GM20000 (cell line): ENCODE measurements around the gene COL6A2.

Source experiments
- DNase-seq: peaks from one replicate; pipeline ENCODE4 v3.0.0; 2012; ENCODE audit warnings: low spot score
- TF ChIP-seq, protein P1 (sequence below): IDR thresholded peaks from 2 replicates; pipeline ENCODE4 v1.5.1; 2012; ENCODE audit warnings: mild to moderate bottlenecking, control low read depth; ENCODE audit errors: extremely low read depth, missing control alignments

The COL6A2 gene

GRCh38 chr21:46114963-46115362, 17.1 kb downstream of the COL6A2 start:
- TF ChIP-seq, protein P1, sequence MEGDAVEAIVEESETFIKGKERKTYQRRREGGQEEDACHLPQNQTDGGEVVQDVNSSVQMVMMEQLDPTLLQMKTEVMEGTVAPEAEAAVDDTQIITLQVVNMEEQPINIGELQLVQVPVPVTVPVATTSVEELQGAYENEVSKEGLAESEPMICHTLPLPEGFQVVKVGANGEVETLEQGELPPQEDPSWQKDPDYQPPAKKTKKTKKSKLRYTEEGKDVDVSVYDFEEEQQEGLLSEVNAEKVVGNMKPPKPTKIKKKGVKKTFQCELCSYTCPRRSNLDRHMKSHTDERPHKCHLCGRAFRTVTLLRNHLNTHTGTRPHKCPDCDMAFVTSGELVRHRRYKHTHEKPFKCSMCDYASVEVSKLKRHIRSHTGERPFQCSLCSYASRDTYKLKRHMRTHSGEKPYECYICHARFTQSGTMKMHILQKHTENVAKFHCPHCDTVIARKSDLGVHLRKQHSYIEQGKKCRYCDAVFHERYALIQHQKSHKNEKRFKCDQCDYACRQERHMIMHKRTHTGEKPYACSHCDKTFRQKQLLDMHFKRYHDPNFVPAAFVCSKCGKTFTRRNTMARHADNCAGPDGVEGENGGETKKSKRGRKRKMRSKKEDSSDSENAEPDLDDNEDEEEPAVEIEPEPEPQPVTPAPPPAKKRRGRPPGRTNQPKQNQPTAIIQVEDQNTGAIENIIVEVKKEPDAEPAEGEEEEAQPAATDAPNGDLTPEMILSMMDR: no peak
- no peak for DNase-seq

DNA sequence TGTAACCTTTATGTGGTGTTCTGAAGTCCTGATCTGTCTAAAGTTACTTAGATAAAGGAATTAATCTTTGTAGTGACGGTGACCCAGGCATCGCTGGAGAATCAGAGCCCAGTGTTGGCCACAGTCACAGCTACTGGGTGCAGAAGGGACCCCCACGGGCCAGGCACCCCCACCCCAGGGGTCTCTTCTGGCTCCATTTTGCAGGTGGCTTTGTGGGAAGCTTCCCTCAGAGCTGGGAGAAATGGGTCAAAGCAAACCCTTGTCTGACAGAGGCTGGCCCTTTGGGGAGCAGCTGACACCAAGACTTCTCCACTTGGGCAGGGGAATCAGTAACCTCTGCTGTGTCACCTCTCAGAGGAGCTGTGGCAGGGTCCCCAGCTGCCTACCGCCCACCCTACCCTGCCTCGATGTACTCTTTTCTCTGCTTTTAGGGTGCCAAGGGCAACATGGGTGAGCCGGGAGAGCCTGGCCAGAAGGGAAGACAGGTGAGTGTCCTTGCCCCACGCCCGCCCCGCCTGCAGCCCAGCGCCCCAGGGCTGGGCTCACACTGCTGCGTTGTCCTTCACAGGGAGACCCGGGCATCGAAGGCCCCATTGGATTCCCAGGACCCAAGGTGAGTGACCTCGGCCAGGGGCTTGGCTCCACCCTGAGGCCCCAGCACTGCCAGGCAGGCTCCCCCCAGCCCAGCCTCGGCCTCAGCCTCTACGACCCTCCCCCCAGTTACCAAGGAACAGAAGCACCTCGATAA, 17.7 kb downstream of the COL6A2 start:
- TF ChIP-seq, protein P1: no peak
- no peak for DNase-seq

- DNase-seq: no peak
- TF ChIP-seq, protein P1: no peak
Observed at GRCh38 chr21:46116189-46116775, 18.4 kb downstream of the COL6A2 start.

DNA sequence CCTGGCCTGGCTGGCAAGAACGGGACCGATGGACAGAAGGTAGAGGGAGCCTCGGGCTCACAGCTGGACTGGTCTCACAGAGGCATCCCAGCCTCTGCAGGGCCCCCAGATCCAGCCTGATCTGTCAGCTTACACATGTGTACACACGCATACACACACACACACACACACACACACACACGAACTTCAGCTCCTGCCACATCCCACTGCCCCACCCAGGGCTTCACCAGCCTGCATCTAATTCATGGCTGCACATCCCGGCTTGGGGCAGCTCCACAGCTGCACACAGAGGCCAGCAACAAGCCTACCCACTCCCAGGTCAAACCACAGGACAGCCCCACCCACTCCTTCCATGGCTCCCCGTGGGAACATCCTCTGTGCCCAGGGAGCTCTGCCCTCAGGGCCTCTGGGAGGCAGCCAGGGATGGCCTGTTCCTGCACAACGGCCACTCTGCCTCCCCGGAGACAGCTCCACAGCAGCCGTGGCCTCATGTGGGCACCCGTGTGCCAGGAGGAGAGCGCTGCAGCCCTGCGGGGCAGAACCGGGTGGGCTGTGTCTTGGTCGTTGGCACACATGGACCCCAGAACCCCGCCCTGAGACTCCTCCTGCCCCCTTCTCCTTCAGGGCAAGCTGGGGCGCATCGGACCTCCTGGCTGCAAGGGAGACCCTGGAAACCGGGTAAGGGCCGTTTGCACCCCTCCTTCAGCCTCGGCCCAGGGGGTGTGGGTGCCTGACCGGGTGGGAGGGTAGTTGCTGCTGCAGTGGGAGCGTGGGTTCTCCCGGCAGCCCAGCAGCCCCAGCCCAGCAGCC, 19.1 kb downstream of the COL6A2 start:
- TF ChIP-seq, protein P1: no peak
- DNase-seq: no peak

- TF ChIP-seq, protein P1: no peak
- DNase-seq: no peak
Observed at GRCh38 chr21:46117586-46118315, 19.8 kb downstream of the COL6A2 start.

DNA sequence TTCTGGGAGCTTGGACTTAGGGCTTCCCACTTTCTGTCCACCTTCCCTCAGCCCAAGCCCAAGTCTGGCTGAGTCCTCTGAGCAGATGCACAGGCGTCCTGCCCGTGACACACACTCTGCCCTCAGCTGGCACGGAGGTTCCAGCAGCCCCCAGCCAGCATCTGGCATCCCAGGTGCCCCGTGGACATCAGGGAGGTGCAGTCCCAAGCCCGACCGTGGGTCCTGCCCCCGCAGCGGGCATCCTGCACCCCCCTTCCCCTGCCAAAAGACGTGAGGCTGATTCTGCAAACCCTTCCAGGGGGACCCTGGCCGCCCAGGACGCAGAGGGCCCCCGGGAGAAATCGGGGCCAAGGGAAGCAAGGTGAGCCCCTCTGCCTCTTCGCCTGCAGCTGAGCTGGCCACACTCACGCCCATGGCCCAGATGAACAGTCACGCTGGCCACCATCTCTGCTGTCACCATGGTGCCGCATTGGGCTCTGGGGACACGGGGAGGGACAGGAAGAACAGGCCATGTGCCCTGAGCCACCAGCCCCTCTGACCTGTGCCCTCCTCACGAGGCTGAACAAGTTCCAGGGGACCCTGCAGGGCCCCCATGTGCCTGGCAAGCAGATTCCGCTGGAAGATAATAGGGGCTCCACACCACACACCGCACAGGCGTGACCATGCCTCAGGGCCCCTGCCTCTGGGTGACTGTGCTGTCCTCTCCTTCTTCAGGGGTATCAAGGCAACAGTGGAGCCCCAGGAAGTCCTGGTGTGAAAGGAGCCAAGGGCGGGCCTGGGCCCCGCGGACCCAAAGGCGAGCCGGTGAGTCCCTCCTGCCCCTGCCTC, 20.6 kb downstream of the COL6A2 start:
- no peak for DNase-seq
- TF ChIP-seq, protein P1: no peak
